NCI-H146 (cell line): ENCODE measurements around the gene GGA1.
"Not testable (repeated sequence)": the region's sequence is repeated elsewhere in the genome, so short reads cannot be mapped to it uniquely, and the experiment has no call there.

Source experiments
- DNase-seq: peaks from one replicate; lab custom pipeline; 2025; lab: John Stamatoyannopoulos, UW

GGA1 gene

DNA sequence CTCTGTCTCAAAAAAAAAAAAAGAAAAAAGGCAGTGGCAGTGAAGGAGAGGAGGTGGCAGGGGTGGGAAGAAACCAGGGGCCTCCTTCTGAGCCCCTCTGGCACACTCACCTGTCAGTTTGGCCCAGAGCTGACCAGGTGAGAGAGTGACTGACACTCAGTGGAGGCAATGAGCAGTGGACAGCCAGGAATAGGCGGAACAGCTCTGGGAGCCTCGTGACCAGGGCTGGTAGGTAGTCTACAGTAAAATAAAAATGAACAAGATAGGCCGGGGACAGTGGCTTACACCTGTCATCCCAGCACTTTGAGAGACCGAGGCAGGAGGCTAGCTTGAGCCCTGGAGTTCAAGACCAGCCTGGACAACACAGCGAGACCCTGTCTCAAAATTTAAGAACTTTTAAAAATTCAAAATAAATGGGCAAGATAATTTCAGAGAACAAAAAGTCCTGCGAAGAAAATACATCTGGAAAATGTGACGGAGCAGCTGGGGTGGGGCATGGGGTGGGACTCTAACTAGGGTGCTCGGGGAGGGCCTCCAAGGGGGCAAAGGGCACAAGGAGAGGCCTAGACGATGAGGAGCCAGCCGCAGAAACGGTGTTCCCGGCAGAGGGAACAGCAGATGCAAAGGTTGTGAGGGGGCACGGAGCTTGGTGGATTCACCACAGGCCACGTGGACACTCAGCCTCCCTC, 46.1 kb downstream of the GGA1 start:
- no peak for DNase-seq

DNA sequence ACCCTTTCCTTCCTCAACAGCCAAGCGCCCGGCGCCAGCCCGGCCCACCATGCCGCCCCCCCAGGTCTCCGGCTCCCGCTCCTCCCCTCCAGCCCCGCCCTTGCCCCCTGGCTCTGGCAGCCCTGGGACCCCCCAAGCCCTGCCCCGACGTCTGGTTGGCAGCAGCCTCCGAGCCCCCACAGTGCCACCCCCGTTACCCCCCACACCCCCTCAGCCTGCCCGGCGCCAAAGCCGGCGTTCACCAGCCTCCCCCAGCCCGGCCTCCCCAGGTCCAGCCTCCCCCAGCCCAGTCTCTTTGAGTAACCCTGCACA, 46.6 kb downstream of the GGA1 start:
- no peak for DNase-seq

DNA sequence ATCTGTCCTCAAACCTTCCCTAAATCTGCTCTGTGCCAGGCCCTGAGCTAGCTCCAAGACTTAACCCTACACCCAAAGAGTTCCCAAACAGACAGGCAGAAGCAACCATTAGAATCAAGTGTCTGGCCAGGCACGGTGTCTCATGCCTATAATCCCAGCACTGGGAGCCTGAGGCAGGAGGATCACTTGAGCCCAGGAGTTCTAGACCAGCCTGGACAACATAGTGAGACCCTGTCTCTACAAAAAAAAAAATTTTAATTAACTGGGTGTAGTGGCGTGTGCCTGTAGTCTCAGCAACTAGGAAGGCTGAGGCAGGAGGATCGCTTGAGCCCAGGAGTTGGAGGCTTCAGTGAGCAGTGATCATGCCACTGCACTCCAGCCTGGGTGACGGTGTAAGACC, 47.9 kb downstream of the GGA1 start:
- DNase-seq: not testable (repeated sequence)

DNA sequence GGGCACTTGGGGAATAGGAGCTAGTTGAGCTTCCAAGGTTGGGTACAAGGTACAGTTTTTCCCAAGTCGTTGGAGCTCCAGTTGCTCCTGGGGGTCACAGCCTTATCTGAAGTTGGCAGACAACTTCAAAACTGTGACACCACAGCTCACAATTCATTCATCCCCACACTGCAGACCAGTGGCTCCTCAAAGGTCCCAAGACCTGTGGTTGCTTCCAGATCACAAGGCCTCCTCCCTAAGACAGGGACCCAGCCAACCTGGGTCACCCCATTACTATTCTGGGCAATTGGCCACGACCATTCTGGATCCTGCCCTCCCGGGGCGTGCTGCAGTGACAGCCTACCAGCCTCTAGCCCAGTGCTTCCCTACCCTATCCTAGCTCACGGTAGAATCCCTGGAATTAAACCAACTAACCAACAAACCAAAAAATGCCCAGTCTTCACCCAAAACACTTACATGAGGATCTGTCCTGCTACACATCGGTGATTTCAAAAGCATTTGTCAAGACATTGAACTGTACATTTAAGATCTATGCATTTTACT, 49.0 kb downstream of the GGA1 start:
- DNase-seq: no peak

DNA sequence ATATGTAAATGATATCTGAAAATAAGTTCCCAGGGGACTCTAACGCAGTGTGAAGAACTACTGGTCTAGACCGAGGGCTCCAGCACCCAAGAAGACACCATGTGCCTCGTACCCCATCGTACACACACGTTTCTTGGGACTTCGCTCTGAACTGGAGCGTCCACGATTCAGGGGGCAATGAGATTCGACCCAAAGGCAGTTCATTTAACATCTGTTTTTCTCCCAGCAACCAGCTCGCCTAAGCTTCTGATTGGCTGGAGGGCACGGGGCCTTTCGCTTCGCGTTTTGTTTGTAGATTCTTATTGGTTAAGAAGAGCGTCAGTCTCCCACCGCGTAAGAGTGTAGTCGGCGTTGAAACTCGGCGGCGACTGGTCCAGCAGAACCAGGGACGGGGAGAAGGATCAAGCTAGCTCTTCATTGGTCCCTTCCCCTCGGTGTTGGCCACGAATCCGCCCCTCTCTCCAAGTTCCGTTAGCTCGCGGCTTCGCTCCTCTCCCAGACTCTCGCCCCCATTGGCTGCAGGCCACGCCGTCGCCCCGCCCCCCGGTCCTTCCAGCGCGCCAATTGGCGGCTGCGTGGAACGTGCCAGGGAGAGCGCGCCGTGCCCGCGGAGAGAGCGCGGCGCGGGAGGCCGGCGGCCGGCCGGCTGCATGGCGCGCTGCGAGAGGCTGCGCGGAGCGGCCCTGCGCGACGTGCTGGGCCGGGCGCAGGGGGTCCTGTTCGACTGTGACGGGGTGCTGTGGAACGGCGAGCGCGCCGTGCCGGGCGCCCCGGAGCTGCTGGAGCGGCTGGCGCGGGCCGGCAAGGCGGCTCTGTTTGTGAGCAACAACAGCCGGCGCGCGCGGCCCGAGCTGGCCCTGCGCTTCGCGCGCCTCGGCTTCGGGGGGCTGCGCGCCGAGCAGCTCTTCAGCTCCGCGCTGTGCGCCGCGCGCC, 49.8 kb downstream of the GGA1 start, which contains the start of gene PDXP:
Gene PDXP (plus strand): TSS at position 591 of the 933 bp plus-strand sequence. CDS start 60 bp downstream, at position 651.
- peak; percentile 98 for DNase-seq

DNA sequence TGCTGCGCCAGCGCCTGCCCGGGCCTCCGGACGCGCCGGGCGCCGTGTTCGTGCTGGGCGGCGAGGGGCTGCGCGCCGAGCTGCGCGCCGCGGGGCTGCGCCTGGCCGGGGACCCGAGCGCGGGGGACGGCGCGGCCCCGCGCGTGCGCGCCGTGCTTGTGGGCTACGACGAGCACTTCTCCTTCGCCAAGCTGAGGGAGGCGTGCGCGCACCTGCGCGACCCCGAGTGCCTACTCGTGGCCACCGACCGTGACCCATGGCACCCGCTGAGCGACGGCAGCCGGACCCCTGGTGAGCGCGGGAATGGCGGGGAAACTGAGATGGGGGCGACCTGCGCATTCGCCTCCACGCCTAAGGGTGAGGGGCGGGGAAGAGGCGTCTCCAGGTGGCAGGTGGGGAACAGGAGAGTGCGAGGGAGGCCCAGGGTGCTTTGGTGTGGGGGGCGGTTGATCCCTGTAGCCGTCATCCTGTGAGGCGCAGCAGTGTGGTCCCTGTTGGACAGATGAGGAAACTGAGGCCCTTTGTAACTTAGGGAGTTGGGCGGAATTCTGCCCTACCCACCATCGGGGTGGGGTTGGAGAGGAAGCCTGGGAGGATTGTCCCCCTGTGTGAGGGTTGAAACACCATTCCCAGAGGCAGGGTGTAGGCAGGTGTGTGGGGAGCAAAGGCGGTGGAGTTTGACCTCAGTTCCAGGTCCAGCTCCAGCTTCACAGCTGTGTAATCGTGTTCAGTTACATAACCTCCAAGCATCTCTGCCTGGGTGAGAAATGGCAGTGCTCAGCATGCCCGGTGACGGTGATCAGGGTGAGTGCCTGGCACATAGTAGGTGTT, 50.6 kb downstream of the GGA1 start:
- DNase-seq: peak; percentile 41

DNA sequence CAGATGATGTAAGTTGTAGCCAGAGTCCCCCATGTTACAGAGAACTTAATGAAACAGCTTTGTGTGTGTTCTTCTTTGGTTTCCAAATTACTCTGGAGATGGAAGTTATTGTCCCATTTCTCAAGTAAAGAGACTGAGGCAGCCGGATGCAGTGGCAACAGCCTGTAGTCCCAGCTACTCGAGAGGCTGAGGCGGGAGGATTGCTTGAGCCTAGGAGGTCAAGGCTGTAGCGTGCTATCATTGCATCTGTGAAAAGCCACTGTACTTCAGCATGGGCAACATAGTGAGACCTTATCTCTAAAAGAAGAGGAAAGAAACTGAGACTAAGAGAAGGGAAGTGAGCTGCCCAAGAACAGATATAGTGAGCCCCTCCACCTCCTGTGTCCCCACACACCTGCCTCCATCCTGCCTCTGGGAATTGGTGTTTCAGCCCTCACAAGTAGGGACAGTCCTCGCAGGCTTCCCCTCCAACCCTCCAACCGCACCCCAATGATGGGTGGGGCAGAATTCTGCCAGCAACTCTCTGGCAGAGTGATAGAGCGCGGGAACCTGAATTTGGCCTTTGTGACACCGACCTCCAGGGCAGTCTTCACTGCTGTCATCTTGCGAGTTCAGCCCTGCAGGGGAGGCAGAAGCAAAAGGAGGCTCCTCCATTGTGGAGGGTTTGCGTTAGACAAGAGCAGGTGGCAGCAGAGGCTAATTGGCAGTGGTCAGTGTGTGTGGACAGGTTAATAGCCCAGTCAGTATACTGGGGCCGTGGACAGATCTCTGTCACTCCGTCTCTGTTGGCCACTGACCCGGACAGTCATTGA, 51.5 kb downstream of the GGA1 start:
- no peak for DNase-seq

DNA sequence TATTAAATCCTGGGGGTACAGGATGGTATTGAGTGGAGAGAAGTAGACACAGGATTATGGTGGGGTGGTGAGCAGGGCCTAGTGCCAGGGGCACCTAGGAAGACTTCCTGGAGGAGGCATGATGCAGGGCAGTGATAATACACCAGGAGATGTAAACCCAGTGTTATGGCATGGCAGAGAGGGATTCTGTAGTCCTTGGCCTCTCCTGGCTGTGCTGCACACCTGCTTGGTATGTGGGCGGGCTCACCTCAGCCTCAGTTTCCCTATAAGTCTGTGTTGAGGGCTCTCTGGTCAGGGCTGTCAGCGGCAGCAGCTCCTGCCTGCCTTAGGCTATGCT, 52.0 kb downstream of the GGA1 start:
- no peak for DNase-seq

DNA sequence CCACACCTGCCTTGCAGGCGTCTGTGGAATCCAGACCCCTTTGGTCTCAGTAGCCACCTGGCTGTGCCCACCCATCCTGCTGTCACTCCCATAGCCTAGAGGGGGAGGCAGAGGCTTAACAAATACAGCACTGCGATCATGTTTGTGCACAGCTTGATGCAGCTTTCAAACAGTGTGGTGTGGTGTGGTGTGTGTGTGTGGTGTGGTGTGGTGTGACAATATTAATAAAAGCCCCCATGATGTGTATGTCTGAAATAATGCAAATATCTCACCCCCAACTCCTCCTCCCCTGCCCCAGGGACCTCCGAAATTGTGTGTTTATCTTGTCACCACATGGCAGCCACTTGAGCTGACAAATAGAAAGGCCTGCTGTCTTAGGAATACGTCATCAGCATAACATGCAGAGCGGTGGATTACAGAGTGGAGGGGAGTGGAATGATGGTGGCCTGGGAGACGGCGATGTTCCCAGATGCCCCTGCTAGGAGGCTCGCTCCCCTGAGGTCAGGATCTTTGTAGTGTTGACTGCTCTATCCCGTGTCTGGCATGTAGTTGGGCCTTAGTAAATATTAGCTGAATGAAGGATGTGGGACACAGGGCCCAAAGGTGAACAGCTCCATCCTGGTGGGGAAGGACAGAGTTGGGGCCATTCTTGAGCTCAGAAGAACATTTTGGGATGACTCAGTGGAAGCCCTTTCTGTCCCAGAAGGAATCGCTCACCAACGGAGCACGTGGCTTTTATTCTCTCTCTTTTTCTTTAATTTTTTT, 52.7 kb downstream of the GGA1 start:
- DNase-seq: peak; percentile 55

DNA sequence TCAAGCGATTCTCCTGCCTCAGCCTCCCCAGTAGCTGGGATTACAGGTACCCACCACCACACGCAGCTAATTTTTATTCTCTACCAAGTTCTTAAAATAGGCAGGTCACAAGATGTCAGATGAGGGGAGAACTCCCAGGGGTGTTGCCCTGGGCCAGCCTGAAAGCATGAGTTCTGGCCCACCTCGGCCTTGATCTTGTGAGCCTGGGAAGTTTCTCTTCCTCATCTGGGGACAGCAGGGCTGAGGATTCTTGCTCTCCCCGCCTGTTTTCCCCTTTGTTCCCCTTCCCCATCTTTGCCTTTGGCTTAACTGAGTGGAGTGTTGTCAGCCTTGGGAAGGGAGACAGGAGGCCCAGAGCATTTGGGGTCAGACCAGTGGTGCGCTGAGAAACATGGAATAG, 53.4 kb downstream of the GGA1 start:
- DNase-seq: no peak

DNA sequence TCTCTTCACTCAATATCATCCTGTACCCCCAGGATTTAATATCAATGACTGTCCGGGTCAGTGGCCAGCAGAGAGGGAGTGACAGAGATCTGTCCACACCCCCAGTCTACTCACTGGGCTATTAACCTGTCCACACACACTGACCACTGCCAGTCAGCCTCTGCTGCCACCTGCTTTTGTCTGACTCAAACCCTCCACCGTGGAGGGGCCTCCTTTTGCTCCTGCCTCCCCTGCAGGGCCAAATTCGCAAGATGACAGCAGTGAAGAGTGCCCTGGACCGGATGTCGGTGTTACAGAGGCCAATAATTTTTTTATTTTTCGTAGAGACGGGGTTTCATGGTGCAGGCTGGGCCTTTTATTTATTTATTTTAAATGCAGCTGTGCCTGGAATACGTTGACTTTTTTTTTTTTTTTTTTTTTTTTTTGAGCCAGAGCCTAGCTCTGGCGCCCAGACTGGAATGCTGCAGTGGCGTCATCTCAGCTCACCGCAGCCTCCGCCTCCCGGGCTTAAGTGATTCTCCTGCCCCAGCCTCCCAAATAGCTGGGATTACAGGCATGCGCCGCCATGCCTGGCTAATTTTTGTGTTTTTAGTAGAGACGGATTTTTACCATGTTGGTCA, 55.0 kb downstream of the GGA1 start:
- DNase-seq: no peak

DNA sequence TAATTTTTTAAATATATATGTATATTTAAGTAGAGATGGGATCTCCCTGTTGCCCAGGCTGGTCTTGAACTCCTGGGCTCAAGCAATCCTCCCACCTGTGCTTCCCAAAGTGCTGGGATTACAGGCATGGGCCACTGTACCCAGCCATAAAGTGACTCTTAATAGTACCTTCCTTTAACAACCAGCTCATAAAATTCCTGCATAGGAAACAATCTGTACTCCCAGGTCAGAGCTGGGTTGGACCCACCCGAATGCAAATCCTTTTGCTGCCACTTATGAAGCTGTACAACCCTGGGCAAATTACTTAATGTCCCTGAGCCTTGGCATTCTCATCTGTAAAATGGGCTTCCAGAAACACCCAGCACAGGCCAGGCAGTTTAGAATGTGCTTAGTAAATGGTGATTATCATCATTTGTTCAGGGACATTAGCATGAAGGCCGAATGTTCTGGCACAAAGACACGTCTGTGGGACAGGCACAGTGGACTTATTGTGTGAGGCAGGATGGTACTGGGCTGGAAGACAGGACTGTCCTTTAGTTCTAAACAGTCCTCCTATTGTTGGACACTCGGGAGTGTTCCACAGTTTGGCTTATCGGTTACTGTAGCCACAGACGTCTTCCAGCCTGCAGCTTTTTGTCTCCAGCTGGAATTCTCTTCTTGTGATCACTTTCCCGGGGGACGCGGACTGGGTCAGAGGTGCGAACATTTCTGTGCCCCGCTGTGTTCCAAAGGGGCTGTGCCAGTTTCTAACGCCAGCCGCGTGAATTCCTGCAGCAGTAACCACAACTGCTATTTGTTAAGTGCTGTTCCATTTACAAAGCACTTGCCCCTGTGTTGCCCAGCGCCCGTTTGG, 55.8 kb downstream of the GGA1 start:
- DNase-seq: no peak

DNA sequence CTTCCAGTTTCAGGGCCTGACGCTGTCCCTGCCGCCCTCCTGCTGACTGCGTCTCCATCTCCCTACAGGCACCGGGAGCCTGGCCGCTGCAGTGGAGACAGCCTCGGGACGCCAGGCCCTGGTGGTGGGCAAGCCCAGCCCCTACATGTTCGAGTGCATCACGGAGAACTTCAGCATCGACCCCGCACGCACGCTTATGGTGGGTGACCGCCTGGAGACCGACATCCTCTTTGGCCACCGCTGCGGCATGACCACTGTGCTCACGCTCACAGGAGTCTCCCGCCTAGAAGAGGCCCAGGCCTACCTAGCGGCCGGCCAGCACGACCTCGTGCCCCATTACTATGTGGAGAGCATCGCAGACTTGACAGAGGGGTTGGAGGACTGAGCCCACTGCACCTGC, 56.9 kb downstream of the GGA1 start:
- no peak for DNase-seq

DNA sequence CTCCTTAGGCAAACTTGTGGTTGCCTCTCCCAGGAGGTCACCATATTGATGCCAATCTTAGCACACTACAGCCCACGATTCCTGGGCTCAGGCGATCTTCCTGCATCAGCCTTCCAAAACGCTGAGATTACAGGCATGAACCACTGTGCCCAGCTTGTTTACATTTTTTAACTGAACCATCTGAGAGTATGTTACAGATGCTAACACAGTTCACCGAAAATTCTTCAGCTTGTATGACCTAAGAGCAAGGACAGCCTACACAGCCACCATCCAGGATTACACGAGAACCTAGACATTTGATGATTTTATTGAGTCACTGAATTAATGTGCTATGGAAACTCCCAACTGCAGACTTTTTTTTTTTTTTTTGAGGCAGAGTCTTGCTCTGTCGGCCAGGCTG, 61.0 kb downstream of the GGA1 start:
- no peak for DNase-seq

DNA sequence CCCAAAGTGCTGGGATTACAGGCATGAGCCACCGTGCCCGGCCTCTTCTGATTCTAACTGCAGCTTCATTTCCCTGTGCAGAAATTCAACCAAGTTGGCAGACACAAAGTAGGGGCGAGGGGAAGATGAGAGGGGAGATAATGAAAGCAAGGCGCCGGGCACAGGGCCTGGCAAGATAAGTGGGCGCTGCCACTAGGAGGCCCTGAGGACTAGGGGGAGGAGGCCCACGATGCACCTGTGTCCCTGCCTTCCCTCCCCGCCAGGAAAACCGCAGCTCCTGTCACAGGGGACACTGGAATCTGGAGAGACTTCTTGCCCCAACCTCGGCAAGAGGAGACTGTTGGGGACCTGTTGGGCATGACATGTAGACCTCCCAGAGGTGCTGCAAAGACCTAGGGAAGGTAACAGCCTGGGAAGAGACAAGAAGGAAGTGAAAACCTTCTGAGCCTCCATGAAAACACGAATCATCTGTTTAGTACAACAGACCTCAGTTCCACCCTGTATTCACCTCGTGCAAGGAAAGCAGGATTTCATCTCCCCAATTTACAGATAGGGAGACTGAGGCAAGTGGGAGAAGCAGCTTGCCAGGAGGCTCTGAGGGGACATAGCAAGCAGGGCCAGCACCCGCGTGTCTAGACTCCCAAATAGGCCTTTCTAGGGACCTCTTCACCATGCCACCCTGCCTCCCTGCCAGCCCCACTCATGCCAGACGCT, 63.7 kb downstream of the GGA1 start:
- DNase-seq: no peak

DNA sequence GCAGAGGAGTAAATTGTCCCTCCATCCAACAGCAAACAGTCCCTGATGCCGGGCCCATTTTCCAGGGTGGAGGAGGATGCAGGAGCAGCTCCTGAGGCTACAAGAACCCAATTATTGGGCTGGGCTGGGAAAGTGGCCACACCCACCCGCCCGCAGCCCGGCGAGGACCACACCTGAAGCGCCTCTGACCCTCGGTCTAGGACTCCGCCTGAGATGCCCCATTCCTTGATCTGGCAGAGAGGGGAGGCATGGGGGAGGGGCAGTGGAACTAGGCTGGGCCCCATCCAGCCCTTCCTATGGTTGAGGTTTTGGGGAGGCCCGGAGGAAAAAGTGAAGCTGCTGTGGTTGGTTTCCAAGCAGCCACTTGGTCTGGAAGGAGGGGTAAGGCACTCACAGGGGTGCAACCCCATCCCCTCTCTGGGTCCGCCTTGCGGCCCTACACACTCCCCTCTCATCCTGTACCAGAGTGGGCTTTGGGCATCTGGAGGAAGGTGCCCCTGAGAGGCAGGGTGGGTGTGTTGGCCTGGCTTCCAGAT, 64.4 kb downstream of the GGA1 start:
- DNase-seq: no peak

DNA sequence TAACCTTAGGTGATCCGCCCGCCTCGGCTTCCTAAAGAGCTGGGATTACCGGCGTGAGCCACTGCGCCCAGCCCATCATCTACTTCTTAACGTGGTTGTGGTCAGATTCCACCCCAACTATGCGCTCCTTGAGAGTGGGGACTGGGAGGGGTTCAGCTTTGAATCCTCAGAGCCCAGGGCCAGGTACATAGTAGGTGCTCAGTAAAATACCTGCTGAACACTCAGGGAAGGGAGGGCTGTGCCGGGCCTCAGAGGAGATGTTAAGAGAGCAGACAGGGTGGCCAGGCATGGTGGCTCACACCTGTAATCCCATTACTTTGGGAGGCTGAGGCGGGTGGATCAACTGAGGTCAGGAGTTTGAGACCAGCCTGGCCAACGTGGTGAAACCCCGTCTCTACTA, 65.6 kb downstream of the GGA1 start:
- no peak for DNase-seq
